K562 (cell line): ENCODE measurements around the gene TMEM101. TPM values are rescaled to one million over a fixed set of nuclear protein-coding genes. Genes with fewer than 3 reads are reported as not detected.

Experiments
- ARID1B ChIP-seq: fragments of 450-650 bp; IDR thresholded peaks from 2 replicates; pipeline ENCODE4 v1.6.1; 2016; ENCODE audit warnings: antibody characterized with exemption, mild to moderate bottlenecking, inconsistent platforms
- CBFB ChIP-seq: sonication (generic); formaldehyde crosslinking; IDR thresholded peaks from 2 replicates; pipeline ENCODE4 v1.4.0; 2020; ENCODE audit warnings: mild to moderate bottlenecking, missing genetic modification reagents
- CBX1 ChIP-seq: sonication (generic); IDR thresholded peaks from 2 replicates; pipeline ENCODE4 v1.6.1; 2016; ENCODE audit warnings: antibody characterized with exemption, low read depth, mild to moderate bottlenecking
- CHD1 ChIP-seq: fragments of 200-600 bp; sonication (generic); IDR thresholded peaks from one replicate; pipeline ENCODE4 v1.6.1; 2012; ENCODE audit warnings: mild to moderate bottlenecking, moderate library complexity, low read length, inconsistent platforms
- DPF2 ChIP-seq: fragments of 450-650 bp; IDR thresholded peaks from 2 replicates; pipeline ENCODE4 v1.6.1; 2016
- HEY1 ChIP-seq: fragments of 250-450 bp; sonication (Bioruptor Pico); IDR thresholded peaks from 2 replicates; pipeline ENCODE4 v1.5.0; 2020; ENCODE audit warnings: mild to moderate bottlenecking, moderate library complexity, borderline replicate concordance
- KLF10 ChIP-seq: fragments of 250-450 bp; sonication (Bioruptor Pico); IDR thresholded peaks from 2 replicates; pipeline ENCODE4 v1.6.1; 2021; ENCODE audit warnings: matching md5 sums
- MTA3 ChIP-seq: fragments of 450-650 bp; formaldehyde crosslinking; IDR thresholded peaks from 2 replicates; pipeline ENCODE4 v1.6.1; 2017; ENCODE audit warnings: mild to moderate bottlenecking, borderline replicate concordance
- NFYB ChIP-seq: IDR thresholded peaks from 2 replicates; pipeline ENCODE4 v1.6.1; 2011; ENCODE audit warnings: mild to moderate bottlenecking, moderate library complexity; ENCODE audit not compliant: insufficient read length; ENCODE audit errors: extremely low read depth
- POLR2A ChIP-seq: fragments of 450-650 bp; conservative IDR thresholded peaks from 2 replicates; pipeline ENCODE4 v1.6.1; 2016
- POLR2AphosphoS2 ChIP-seq: IDR thresholded peaks from 2 replicates; pipeline ENCODE4 v1.6.1; 2012; ENCODE audit warnings: low read length, improper control_type of control experiment
- SIN3A ChIP-seq, 2 experiments: fragments of 150-350 bp in 1 of 2; IDR thresholded peaks; 2 replicates each; pipeline ENCODE4 v1.6.1; 2011 to 2016; ENCODE audit warnings: borderline replicate concordance in 2 of 2, low read depth in 2 of 2, low read length in 2 of 2, mild to moderate bottlenecking in 2 of 2, moderate library complexity in 2 of 2; ENCODE audit not compliant: control insufficient read depth in 1 of 2
- SP1 ChIP-seq: sonication (generic); formaldehyde crosslinking; IDR thresholded peaks from 2 replicates; pipeline ENCODE4 v1.8.1; 2022; ENCODE audit warnings: mild to moderate bottlenecking, missing genetic modification reagents
- SRSF7 ChIP-seq: fragments of 200-400 bp; formaldehyde crosslinking; optimal IDR thresholded peaks from 2 replicates; pipeline ENCODE3; 2017; ENCODE audit warnings: mild to moderate bottlenecking, low read depth, low read length
- TCF7L2 ChIP-seq: fragments of 150-350 bp; IDR thresholded peaks from 2 replicates; pipeline ENCODE4 v1.6.1; 2016; ENCODE audit warnings: low read depth, mild to moderate bottlenecking, low read length, moderate library complexity
- ZBTB2 ChIP-seq: fragments of 450-650 bp; IDR thresholded peaks from 2 replicates; pipeline ENCODE4 v1.6.1; 2016; ENCODE audit warnings: antibody characterized with exemption
- ZBTB33 ChIP-seq: sonication (generic); formaldehyde crosslinking; IDR thresholded peaks from 2 replicates; pipeline ENCODE4 v1.8.1; 2023; ENCODE audit warnings: mild to moderate bottlenecking, missing genetic modification reagents
- ZNF224 ChIP-seq: sonication (generic); formaldehyde crosslinking; IDR thresholded peaks from 2 replicates; pipeline ENCODE4 v1.8.0; 2022; ENCODE audit warnings: mild to moderate bottlenecking, missing genetic modification reagents
- ZNF511 ChIP-seq: sonication (generic); formaldehyde crosslinking; IDR thresholded peaks from 2 replicates; pipeline ENCODE4 v1.8.0; 2022; ENCODE audit warnings: mild to moderate bottlenecking, missing genetic modification reagents
- ZNF830 ChIP-seq: fragments of 250-450 bp; sonication (Bioruptor Pico); IDR thresholded peaks from 2 replicates; pipeline ENCODE4 v1.5.0; 2021; ENCODE audit warnings: mild to moderate bottlenecking
- polyA plus RNA-seq, 8 experiments: library from polyadenylated mRNA; depleted of rRNA in 4 of 8; stranded (reverse) in 5 of 8; unstranded in 3 of 8; fragments of >200 nt; fragmentation: Nextera tagmentation in 2 of 8; fragmentation: Illumina TruSeq in 1 of 8; extraction: Ambion mirVana in 2 of 8; extraction: Trizol in 1 of 8; gene quantifications; 2 replicates each; pipeline versions ENCODE4 v1.2.1 to v1.2.3, GENCODE V29; 2011 to 2014; ENCODE audit warnings: inconsistent platforms in 1 of 8, missing spikeins in 1 of 8
- total RNA-seq, 7 experiments: library from RNA; depleted of rRNA in 6 of 7; stranded (reverse); fragments of >200 nt in 6 of 7; fragmentation: Illumina TruSeq in 2 of 7; extraction: Trizol in 2 of 7; gene quantifications; 2 replicates each; pipeline versions ENCODE4 v1.2.1 to v1.2.3, GENCODE V29; 2011 to 2021; ENCODE audit warnings: low replicate concordance in 1 of 7
- TF ChIP-seq, protein P1 (sequence below): fragments of 250-450 bp; sonication (Bioruptor Pico); IDR thresholded peaks from 2 replicates; pipeline ENCODE4 v1.9.0; 2021; ENCODE audit warnings: mild to moderate bottlenecking, inconsistent platforms
- TF ChIP-seq, protein P2 (sequence below): fragments of 450-650 bp; formaldehyde crosslinking; IDR thresholded peaks from 2 replicates; pipeline ENCODE4 v1.4.0; 2020; ENCODE audit warnings: mild to moderate bottlenecking, moderate library complexity

Gene TMEM101
- total and polyA plus RNA-seq, 9 of the 15 experiments (the other 6 are each of a cell fraction or from before 2014, with no cell fraction given) = 21.2 to 110 (median 37.8) TPM

GRCh38 chr17:44006598-44007345, 8.0 kb downstream of the TMEM101 start (continued):
- TF ChIP-seq DPF2 (no peak), CBX1 (no peak), POLR2A (peak; percentile 58), SIN3A (IDR thresholded peaks at IDR 0.05; ENCODE audit: borderline replicate concordance in 2 of 2, control insufficient read depth in 1 of 2, low read depth in 2 of 2, low read length in 2 of 2) (no peak), SRSF7 (no peak), SP1 (peak; percentile 69), TCF7L2 (no peak), NFYB (no peak), CHD1 (no peak), POLR2AphosphoS2 (no peak), HEY1 (no peak), ZNF511 (CRISPR knock-in tag) (0 out of 2 replicates have a peak, but pooled peaks have one; percentile 25), CBFB (CRISPR knock-in tag) (no peak), ARID1B (no peak), MTA3 (peak; percentile 35; the same call in 1 of the 2 replicates), ZNF224 (CRISPR knock-in tag) (0 out of 2 replicates have a peak, but pooled peaks have one; percentile 28), ZBTB33 (CRISPR knock-in tag) (no peak), ZNF830 (CRISPR knock-in tag) (no peak), ZBTB2 (peak; percentile 36; the same call in 1 of the 2 replicates), KLF10 (no peak)
- TF ChIP-seq, protein P1, sequence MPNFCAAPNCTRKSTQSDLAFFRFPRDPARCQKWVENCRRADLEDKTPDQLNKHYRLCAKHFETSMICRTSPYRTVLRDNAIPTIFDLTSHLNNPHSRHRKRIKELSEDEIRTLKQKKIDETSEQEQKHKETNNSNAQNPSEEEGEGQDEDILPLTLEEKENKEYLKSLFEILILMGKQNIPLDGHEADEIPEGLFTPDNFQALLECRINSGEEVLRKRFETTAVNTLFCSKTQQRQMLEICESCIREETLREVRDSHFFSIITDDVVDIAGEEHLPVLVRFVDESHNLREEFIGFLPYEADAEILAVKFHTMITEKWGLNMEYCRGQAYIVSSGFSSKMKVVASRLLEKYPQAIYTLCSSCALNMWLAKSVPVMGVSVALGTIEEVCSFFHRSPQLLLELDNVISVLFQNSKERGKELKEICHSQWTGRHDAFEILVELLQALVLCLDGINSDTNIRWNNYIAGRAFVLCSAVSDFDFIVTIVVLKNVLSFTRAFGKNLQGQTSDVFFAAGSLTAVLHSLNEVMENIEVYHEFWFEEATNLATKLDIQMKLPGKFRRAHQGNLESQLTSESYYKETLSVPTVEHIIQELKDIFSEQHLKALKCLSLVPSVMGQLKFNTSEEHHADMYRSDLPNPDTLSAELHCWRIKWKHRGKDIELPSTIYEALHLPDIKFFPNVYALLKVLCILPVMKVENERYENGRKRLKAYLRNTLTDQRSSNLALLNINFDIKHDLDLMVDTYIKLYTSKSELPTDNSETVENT = no peak
- TF ChIP-seq, protein P2, sequence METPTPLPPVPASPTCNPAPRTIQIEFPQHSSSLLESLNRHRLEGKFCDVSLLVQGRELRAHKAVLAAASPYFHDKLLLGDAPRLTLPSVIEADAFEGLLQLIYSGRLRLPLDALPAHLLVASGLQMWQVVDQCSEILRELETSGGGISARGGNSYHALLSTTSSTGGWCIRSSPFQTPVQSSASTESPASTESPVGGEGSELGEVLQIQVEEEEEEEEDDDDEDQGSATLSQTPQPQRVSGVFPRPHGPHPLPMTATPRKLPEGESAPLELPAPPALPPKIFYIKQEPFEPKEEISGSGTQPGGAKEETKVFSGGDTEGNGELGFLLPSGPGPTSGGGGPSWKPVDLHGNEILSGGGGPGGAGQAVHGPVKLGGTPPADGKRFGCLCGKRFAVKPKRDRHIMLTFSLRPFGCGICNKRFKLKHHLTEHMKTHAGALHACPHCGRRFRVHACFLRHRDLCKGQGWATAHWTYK = no peak
